Stimulated activated CD4-positive, alpha-beta T cell treated with anti-CD3 and anti-CD28 coated beads, Interleukin-2, amount 100 ng/mL, for 48 hours (primary cell): ENCODE data around the gene NKAIN2.

ENCODE experiments used
- DNase-seq, 2 donors: peaks; one replicate each; pipeline ENCODE4 v3.0.0-alpha.2; 2020

The NKAIN2 gene

GRCh38 chr6:124870611-124871459 lies 1067.2 kb downstream of the NKAIN2 start:
- DNase-seq, result no peak

- DNase-seq, result no peak
These were observed 1068.8 kb downstream of the NKAIN2 start for GRCh38 chr6:124872361-124873065.

DNA sequence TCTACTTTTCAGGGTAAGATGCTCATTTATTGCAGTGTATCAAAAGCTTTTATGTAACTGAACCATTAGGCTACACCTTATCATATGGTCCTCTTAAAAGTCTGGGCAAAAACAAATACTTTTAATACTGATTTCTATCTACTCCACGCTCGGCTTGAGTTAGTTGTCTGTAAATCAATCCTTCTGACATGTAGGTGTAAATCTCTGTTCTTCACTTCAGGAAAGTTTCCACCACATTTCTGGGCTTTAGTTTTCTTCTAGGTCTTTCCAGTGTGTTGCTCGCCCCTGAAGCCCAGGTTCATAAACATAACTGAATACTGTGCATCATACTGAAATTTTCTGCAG lies 1069.4 kb downstream of the NKAIN2 start:
- DNase-seq, result no peak
